GM19397 (cell line): ENCODE data around the gene BLTP2.

ENCODE experiments used
- ATAC-seq: cut with Tn5 transposase; IDR thresholded peaks from one replicate; pipeline ENCODE4 v1.9.1; 2021; ENCODE audit warnings: mild to moderate bottlenecking, moderate library complexity; ENCODE audit not compliant: unreplicated experiment

The BLTP2 gene

GRCh38 chr17:28599311-28600184 lies 45.4 kb downstream of the BLTP2 start:
- peak; percentile 39 for ATAC-seq

GRCh38 chr17:28598799-28599310 lies 46.1 kb downstream of the BLTP2 start, which contains the start of gene SPAG5:
SPAG5 (minus strand) TSS chr17:28599025; CDS start chr17:28598946, 79 bp downstream.
- ATAC-seq: peak; percentile 88

GRCh38 chr17:28598389-28598788 lies 46.6 kb downstream of the BLTP2 start:
- ATAC-seq: no peak

GRCh38 chr17:28597606-28598383 lies 47.2 kb downstream of the BLTP2 start:
- no peak for ATAC-seq
